HepG2 (cell line): ENCODE results near the gene SRSF7. TPM values are rescaled to one million over a fixed set of nuclear protein-coding genes. Genes with fewer than 3 reads are reported as not detected.
A peak's percentile ranks its signal among the peaks of the same experiment; 100 is the strongest.

Source experiments
- TMF1 ChIP-seq: sonication (generic); formaldehyde crosslinking; IDR thresholded peaks from 2 replicates; pipeline ENCODE4 v1.8.1; 2022; ENCODE audit warnings: low read depth, missing genetic modification reagents
- ZNF510 ChIP-seq: sonication (generic); formaldehyde crosslinking; IDR thresholded peaks from 2 replicates; pipeline ENCODE4 v1.4.0; 2020; ENCODE audit warnings: low read depth, mild to moderate bottlenecking, missing genetic modification reagents
- ZNF766 ChIP-seq: sonication (generic); formaldehyde crosslinking; IDR thresholded peaks from 2 replicates; pipeline ENCODE4 v1.5.0; 2020; ENCODE audit warnings: missing genetic modification reagents, borderline replicate concordance
- polyA plus RNA-seq, 8 experiments: library from polyadenylated mRNA; depleted of rRNA in 3 of 8; stranded (reverse) in 7 of 8; unstranded in 1 of 8; fragments of >200 nt; fragmentation: Illumina TruSeq in 4 of 8; extraction: Trizol in 4 of 8; gene quantifications; 2 replicates each; pipeline versions ENCODE4 v1.2.1 to v1.2.3, GENCODE V29; 2011 to 2016; ENCODE audit warnings: low read depth in 4 of 8, missing spikeins in 1 of 8, mixed read lengths in 1 of 8; ENCODE audit not compliant: insufficient read depth in 1 of 8
- total RNA-seq, 5 experiments: library from RNA; depleted of rRNA; stranded (reverse); fragments of >200 nt; fragmentation: Illumina TruSeq; extraction: Trizol; gene quantifications; 2 replicates each; pipeline ENCODE4 v1.2.3, GENCODE V29; 2016; ENCODE audit warnings: low read depth in 1 of 5
- TF ChIP-seq, protein P1 (sequence below): sonication (generic); formaldehyde crosslinking; IDR thresholded peaks from 2 replicates; pipeline ENCODE4 v1.9.0; 2021; ENCODE audit warnings: mild to moderate bottlenecking, missing genetic modification reagents
- TF ChIP-seq, protein P2 (sequence below): sonication (generic); formaldehyde crosslinking; IDR thresholded peaks from 2 replicates; pipeline ENCODE4 v1.4.0; 2020; ENCODE audit warnings: missing genetic modification reagents
- TF ChIP-seq, protein P3 (sequence below): sonication (generic); formaldehyde crosslinking; IDR thresholded peaks from 2 replicates; pipeline ENCODE4 v1.5.1; 2020; ENCODE audit warnings: mild to moderate bottlenecking, missing genetic modification reagents, moderate library complexity

The SRSF7 gene
- total and polyA plus RNA-seq, 2 of the 13 experiments (the other 11 are each of a cell fraction or from before 2014, with no cell fraction given) = 172 to 275 TPM

DNA sequence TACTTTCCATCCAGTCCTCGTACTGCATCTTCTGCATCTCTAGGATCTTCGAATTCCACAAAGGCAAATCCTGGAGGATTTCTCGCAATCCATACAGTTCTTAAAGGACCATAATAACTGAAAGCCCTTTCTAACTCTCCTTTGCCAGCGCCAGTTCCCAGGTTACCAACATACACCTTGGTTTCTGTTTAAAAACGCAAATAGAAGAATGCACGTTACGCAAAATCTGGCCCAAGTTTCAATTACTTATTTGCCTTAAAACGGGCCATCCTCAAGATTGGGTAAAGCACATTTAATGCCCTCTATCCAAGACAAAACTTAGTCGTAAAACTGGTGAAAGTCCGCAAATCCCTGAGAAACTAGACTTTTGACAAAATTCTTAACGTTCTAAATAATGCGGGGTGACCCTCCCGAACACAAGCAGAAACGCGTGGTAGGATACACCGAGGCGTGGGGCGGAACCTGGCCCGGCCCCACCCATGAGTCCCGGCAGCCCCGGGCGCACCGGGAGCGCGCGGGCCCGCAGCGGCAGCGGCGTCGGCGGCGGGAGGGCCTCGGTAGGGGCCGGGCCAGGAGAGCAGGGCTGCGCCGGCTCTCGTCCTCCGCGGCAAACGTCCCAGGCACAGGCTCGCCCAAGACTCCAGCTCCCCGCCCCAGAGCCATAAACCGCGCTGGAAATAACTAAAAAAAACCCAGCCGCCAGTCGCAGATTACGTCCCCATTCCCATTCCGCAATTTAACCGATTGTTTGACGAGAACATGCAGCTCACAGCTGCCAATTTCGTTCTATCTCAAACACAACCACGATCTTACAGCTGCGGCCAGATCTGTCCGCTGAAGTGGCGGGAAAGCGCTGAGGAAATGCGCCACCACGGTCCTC, 910 bp downstream of the SRSF7 start (continued):
- TF ChIP-seq, protein P1, sequence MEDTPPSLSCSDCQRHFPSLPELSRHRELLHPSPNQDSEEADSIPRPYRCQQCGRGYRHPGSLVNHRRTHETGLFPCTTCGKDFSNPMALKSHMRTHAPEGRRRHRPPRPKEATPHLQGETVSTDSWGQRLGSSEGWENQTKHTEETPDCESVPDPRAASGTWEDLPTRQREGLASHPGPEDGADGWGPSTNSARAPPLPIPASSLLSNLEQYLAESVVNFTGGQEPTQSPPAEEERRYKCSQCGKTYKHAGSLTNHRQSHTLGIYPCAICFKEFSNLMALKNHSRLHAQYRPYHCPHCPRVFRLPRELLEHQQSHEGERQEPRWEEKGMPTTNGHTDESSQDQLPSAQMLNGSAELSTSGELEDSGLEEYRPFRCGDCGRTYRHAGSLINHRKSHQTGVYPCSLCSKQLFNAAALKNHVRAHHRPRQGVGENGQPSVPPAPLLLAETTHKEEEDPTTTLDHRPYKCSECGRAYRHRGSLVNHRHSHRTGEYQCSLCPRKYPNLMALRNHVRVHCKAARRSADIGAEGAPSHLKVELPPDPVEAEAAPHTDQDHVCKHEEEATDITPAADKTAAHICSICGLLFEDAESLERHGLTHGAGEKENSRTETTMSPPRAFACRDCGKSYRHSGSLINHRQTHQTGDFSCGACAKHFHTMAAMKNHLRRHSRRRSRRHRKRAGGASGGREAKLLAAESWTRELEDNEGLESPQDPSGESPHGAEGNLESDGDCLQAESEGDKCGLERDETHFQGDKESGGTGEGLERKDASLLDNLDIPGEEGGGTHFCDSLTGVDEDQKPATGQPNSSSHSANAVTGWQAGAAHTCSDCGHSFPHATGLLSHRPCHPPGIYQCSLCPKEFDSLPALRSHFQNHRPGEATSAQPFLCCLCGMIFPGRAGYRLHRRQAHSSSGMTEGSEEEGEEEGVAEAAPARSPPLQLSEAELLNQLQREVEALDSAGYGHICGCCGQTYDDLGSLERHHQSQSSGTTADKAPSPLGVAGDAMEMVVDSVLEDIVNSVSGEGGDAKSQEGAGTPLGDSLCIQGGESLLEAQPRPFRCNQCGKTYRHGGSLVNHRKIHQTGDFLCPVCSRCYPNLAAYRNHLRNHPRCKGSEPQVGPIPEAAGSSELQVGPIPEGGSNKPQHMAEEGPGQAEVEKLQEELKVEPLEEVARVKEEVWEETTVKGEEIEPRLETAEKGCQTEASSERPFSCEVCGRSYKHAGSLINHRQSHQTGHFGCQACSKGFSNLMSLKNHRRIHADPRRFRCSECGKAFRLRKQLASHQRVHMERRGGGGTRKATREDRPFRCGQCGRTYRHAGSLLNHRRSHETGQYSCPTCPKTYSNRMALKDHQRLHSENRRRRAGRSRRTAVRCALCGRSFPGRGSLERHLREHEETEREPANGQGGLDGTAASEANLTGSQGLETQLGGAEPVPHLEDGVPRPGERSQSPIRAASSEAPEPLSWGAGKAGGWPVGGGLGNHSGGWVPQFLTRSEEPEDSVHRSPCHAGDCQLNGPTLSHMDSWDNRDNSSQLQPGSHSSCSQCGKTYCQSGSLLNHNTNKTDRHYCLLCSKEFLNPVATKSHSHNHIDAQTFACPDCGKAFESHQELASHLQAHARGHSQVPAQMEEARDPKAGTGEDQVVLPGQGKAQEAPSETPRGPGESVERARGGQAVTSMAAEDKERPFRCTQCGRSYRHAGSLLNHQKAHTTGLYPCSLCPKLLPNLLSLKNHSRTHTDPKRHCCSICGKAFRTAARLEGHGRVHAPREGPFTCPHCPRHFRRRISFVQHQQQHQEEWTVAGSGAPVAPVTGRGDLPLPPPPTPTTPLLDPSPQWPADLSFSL = no peak
- peak; percentile 11; the same call in 1 of the 2 replicates for TF ChIP-seq TMF1
- no peak; the same call in 1 of the 2 replicates for TF ChIP-seq ZNF510 (CRISPR knock-in tag)
- no peak for TF ChIP-seq ZNF766 (CRISPR knock-in tag)
- TF ChIP-seq, protein P2, sequence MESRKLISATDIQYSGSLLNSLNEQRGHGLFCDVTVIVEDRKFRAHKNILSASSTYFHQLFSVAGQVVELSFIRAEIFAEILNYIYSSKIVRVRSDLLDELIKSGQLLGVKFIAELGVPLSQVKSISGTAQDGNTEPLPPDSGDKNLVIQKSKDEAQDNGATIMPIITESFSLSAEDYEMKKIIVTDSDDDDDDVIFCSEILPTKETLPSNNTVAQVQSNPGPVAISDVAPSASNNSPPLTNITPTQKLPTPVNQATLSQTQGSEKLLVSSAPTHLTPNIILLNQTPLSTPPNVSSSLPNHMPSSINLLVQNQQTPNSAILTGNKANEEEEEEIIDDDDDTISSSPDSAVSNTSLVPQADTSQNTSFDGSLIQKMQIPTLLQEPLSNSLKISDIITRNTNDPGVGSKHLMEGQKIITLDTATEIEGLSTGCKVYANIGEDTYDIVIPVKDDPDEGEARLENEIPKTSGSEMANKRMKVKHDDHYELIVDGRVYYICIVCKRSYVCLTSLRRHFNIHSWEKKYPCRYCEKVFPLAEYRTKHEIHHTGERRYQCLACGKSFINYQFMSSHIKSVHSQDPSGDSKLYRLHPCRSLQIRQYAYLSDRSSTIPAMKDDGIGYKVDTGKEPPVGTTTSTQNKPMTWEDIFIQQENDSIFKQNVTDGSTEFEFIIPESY (CRISPR knock-in tag) = peak; percentile 30; the same call in 1 of the 2 replicates
- TF ChIP-seq, protein P3, sequence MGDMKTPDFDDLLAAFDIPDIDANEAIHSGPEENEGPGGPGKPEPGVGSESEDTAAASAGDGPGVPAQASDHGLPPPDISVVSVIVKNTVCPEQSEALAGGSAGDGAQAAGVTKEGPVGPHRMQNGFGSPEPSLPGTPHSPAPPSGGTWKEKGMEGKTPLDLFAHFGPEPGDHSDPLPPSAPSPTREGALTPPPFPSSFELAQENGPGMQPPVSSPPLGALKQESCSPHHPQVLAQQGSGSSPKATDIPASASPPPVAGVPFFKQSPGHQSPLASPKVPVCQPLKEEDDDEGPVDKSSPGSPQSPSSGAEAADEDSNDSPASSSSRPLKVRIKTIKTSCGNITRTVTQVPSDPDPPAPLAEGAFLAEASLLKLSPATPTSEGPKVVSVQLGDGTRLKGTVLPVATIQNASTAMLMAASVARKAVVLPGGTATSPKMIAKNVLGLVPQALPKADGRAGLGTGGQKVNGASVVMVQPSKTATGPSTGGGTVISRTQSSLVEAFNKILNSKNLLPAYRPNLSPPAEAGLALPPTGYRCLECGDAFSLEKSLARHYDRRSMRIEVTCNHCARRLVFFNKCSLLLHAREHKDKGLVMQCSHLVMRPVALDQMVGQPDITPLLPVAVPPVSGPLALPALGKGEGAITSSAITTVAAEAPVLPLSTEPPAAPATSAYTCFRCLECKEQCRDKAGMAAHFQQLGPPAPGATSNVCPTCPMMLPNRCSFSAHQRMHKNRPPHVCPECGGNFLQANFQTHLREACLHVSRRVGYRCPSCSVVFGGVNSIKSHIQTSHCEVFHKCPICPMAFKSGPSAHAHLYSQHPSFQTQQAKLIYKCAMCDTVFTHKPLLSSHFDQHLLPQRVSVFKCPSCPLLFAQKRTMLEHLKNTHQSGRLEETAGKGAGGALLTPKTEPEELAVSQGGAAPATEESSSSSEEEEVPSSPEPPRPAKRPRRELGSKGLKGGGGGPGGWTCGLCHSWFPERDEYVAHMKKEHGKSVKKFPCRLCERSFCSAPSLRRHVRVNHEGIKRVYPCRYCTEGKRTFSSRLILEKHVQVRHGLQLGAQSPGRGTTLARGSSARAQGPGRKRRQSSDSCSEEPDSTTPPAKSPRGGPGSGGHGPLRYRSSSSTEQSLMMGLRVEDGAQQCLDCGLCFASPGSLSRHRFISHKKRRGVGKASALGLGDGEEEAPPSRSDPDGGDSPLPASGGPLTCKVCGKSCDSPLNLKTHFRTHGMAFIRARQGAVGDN (CRISPR knock-in tag) = no peak
